HepG2 (cell line): Measurements from ENCODE around the gene GSDMA. TPM values are rescaled to one million over a fixed set of nuclear protein-coding genes. Genes with fewer than 3 reads are reported as not detected.

Experiments
- AKNA ChIP-seq: sonication (generic); formaldehyde crosslinking; IDR thresholded peaks from 2 replicates; pipeline ENCODE4 v1.4.0; 2020; ENCODE audit warnings: missing genetic modification reagents, borderline replicate concordance
- ATF2 ChIP-seq: sonication (generic); formaldehyde crosslinking; IDR thresholded peaks from 2 replicates; pipeline ENCODE4 v1.4.0; 2020; ENCODE audit warnings: missing genetic modification reagents
- BCL6 ChIP-seq: IDR thresholded peaks from 2 replicates; pipeline ENCODE4 v1.6.1; 2016; ENCODE audit warnings: missing genetic modification reagents, missing compliant biosample characterization
- HNRNPLL ChIP-seq: fragments of 200-400 bp; formaldehyde crosslinking; IDR thresholded peaks from 2 replicates; pipeline ENCODE4 v1.6.1; 2017; ENCODE audit warnings: mild to moderate bottlenecking, low read depth, low read length; ENCODE audit not compliant: poor library complexity, severe bottlenecking
- KAT8 ChIP-seq: IDR thresholded peaks from 2 replicates; pipeline ENCODE4 v1.6.1; 2016; ENCODE audit warnings: missing genetic modification reagents, missing compliant biosample characterization
- KLF9 ChIP-seq: IDR thresholded peaks from 2 replicates; pipeline ENCODE4 v1.6.1; 2016; ENCODE audit warnings: low read depth
- KMT2A ChIP-seq: sonication (generic); formaldehyde crosslinking; IDR thresholded peaks from 2 replicates; pipeline ENCODE4 v1.4.0; 2020; ENCODE audit warnings: missing genetic modification reagents
- MIER2 ChIP-seq: IDR thresholded peaks from 2 replicates; pipeline ENCODE4 v1.6.1; 2016; ENCODE audit warnings: missing biosample characterization, missing genetic modification reagents
- NFATC3 ChIP-seq: sonication (generic); formaldehyde crosslinking; IDR thresholded peaks from 2 replicates; pipeline ENCODE4 v1.5.1; 2020; ENCODE audit warnings: mild to moderate bottlenecking, missing genetic modification reagents
- RNF219 ChIP-seq: sonication (generic); formaldehyde crosslinking; IDR thresholded peaks from 2 replicates; pipeline ENCODE4 v1.5.0; 2020; ENCODE audit warnings: mild to moderate bottlenecking, missing genetic modification reagents
- ZMYM4 ChIP-seq: sonication (generic); formaldehyde crosslinking; IDR thresholded peaks from 2 replicates; pipeline ENCODE4 v1.8.1; 2023; ENCODE audit warnings: mild to moderate bottlenecking, missing genetic modification reagents
- ZNF225 ChIP-seq: sonication (generic); formaldehyde crosslinking; IDR thresholded peaks from 2 replicates; pipeline ENCODE4 v1.4.0; 2020; ENCODE audit warnings: mild to moderate bottlenecking, missing genetic modification reagents
- ZNF382 ChIP-seq: sonication (generic); formaldehyde crosslinking; IDR thresholded peaks from 2 replicates; pipeline ENCODE4 v1.5.0; 2020; ENCODE audit warnings: missing genetic modification reagents, mild to moderate bottlenecking, borderline replicate concordance
- ZNF441 ChIP-seq: sonication (generic); formaldehyde crosslinking; IDR thresholded peaks from 2 replicates; pipeline ENCODE4 v1.7.0; 2021; ENCODE audit warnings: missing genetic modification reagents, borderline replicate concordance
- ZNF616 ChIP-seq: sonication (generic); formaldehyde crosslinking; IDR thresholded peaks from 2 replicates; pipeline ENCODE4 v1.5.0; 2020; ENCODE audit warnings: low read depth, mild to moderate bottlenecking, missing genetic modification reagents
- ZNF672 ChIP-seq: sonication (generic); formaldehyde crosslinking; IDR thresholded peaks from 2 replicates; pipeline ENCODE4 v1.8.1; 2022; ENCODE audit warnings: missing genetic modification reagents
- ZNF704 ChIP-seq: sonication (generic); formaldehyde crosslinking; IDR thresholded peaks from 2 replicates; pipeline ENCODE4 v1.8.1; 2023; ENCODE audit warnings: mild to moderate bottlenecking, inconsistent platforms, moderate library complexity, missing genetic modification reagents, borderline replicate concordance
- ZNF784 ChIP-seq: sonication (generic); formaldehyde crosslinking; IDR thresholded peaks from 2 replicates; pipeline ENCODE4 v1.5.1; 2020; ENCODE audit warnings: missing genetic modification reagents, mild to moderate bottlenecking, borderline replicate concordance
- ZSCAN29 ChIP-seq: sonication (generic); formaldehyde crosslinking; conservative IDR thresholded peaks from 2 replicates; pipeline ENCODE4 v1.4.0; 2020; ENCODE audit warnings: mild to moderate bottlenecking, missing genetic modification reagents
- polyA plus RNA-seq, 8 experiments: library from polyadenylated mRNA; depleted of rRNA in 3 of 8; stranded (reverse) in 7 of 8; unstranded in 1 of 8; fragments of >200 nt; fragmentation: Illumina TruSeq in 4 of 8; extraction: Trizol in 4 of 8; gene quantifications; 2 replicates each; pipeline versions ENCODE4 v1.2.1 to v1.2.3, GENCODE V29; 2011 to 2016; ENCODE audit warnings: low read depth in 4 of 8, missing spikeins in 1 of 8, mixed read lengths in 1 of 8; ENCODE audit not compliant: insufficient read depth in 1 of 8
- total RNA-seq, 5 experiments: library from RNA; depleted of rRNA; stranded (reverse); fragments of >200 nt; fragmentation: Illumina TruSeq; extraction: Trizol; gene quantifications; 2 replicates each; pipeline ENCODE4 v1.2.3, GENCODE V29; 2016; ENCODE audit warnings: low read depth in 1 of 5

GSDMA gene
- total and polyA plus RNA-seq, 2 of the 13 experiments (the other 11 are each of a cell fraction or from before 2014, with no cell fraction given): not detected

- TF ChIP-seq AKNA: no peak
- no peak for TF ChIP-seq ZSCAN29
- no peak for TF ChIP-seq KMT2A (CRISPR knock-in tag)
- TF ChIP-seq MIER2 (CRISPR knock-in tag): no peak
- no peak for TF ChIP-seq ZNF382
- TF ChIP-seq BCL6 (CRISPR knock-in tag): no peak
- no peak for TF ChIP-seq ZNF672 (CRISPR knock-in tag)
- no peak for TF ChIP-seq ZNF441 (CRISPR knock-in tag)
- TF ChIP-seq ATF2 (CRISPR knock-in tag): no peak
- TF ChIP-seq ZNF784 (CRISPR knock-in tag): no peak
- TF ChIP-seq ZNF225: 0 out of 2 replicates have a peak, but pooled peaks have one; percentile 45
- TF ChIP-seq NFATC3 (CRISPR knock-in tag): no peak
- no peak for TF ChIP-seq ZMYM4 (CRISPR knock-in tag)
- TF ChIP-seq KAT8 (CRISPR knock-in tag): 0 out of 2 replicates have a peak, but pooled peaks have one; percentile 37
- TF ChIP-seq RNF219 (CRISPR knock-in tag): no peak
- no peak for TF ChIP-seq ZNF616 (CRISPR knock-in tag)
- no peak for TF ChIP-seq ZNF704
- no peak for TF ChIP-seq HNRNPLL
- no peak for TF ChIP-seq KLF9 (CRISPR knock-in tag)
Measured at GRCh38 chr17:39952680-39953470, 9.9 kb upstream of the GSDMA start (continued).
